H1 (cell line): ENCODE data around the gene PYCARD. TPM values are rescaled to one million over a fixed set of nuclear protein-coding genes. Genes with fewer than 3 reads are reported as not detected.

ENCODE experiments used
- CTCF ChIA-PET: fragments of 300-600 bp; sonication (Branson Sonifier 250); formaldehyde crosslinking; loops from one replicate; lab custom pipeline; 2021; ENCODE audit not compliant: partially characterized antibody; lab: Charles Lee
- POLR2A ChIA-PET: fragments of 300-600 bp; sonication (Branson Sonifier 250); formaldehyde crosslinking; loops from one replicate; lab custom pipeline; 2021; ENCODE audit warnings: inconsistent platforms; ENCODE audit not compliant: partially characterized antibody; lab: Charles Lee
- DNase-seq, 2 experiments: peaks; one replicate each; pipeline versions ENCODE4 v3.0.0 to v3.0.0-alpha.2; 2010 to 2022; ENCODE audit warnings: low spot score in 2 of 2, low read depth in 1 of 2, mixed read lengths in 1 of 2
- FAIRE-seq: peaks from 2 replicates; lab custom pipeline; 2011; peaks lifted over from hg19 to GRCh38; lab: Jason Lieb, UNC
- H2AFZ ChIP-seq: 2 replicates; pipeline ENCODE4 v1.8.1; 2012; ENCODE audit warnings: low read length, inconsistent platforms
- H2AK5ac ChIP-seq: 2 replicates; pipeline ENCODE4 v1.6.1; 2013; ENCODE audit warnings: low read depth, low read length
- H2BK120ac ChIP-seq: replicated peaks from 2 replicates; pipeline ENCODE3; 2013; ENCODE audit warnings: low read depth, low read length, inconsistent platforms
- H2BK12ac ChIP-seq: 2 replicates; pipeline ENCODE4 v1.6.1; 2013; ENCODE audit warnings: low read depth, low read length
- H2BK15ac ChIP-seq: 2 replicates; pipeline ENCODE4 v1.6.1; 2013; ENCODE audit warnings: low read length
- H2BK20ac ChIP-seq: 2 replicates; pipeline ENCODE4 v1.6.1; 2013; ENCODE audit warnings: low read length
- H2BK5ac ChIP-seq: 2 replicates; pipeline ENCODE4 v1.6.1; 2013; ENCODE audit warnings: low read depth, low read length
- H3K14ac ChIP-seq: 2 replicates; pipeline ENCODE4 v1.6.1; 2013; ENCODE audit warnings: inconsistent platforms; ENCODE audit not compliant: insufficient read length
- H3K18ac ChIP-seq: 2 replicates; pipeline ENCODE4 v1.6.1; 2013; ENCODE audit warnings: low read length; ENCODE audit errors: extremely low read depth
- H3K23ac ChIP-seq: 2 replicates; pipeline ENCODE4 v1.6.1; 2013; ENCODE audit warnings: inconsistent platforms; ENCODE audit not compliant: insufficient read length
- H3K23me2 ChIP-seq: 2 replicates; pipeline ENCODE4 v1.6.1; 2013; ENCODE audit warnings: low read depth, low read length
- H3K27ac ChIP-seq: 2 replicates; pipeline ENCODE4 v1.6.1; 2011; ENCODE audit warnings: low read depth, low read length, inconsistent platforms
- H3K27me3 ChIP-seq, 4 experiments: replicated peaks in 1 of 4; 1 replicate in 1 of 4; 2 replicates in 3 of 4; pipeline versions ENCODE4 v1.6.1 to v1.8.1; 2011 to 2013; ENCODE audit warnings: low read length in 3 of 4, mild to moderate bottlenecking in 3 of 4, inconsistent platforms in 2 of 4, mixed read lengths in 2 of 4, moderate library complexity in 1 of 4; ENCODE audit not compliant: control insufficient read depth in 3 of 4, insufficient read depth in 3 of 4; ENCODE audit errors: extremely low read depth in 1 of 4
- H3K36me3 ChIP-seq, 4 experiments: 2 replicates each; pipeline versions ENCODE4 v1.6.1 to v1.8.1; 2011 to 2013; ENCODE audit warnings: mild to moderate bottlenecking in 4 of 4, low read length in 3 of 4, moderate library complexity in 2 of 4, control low read depth in 1 of 4, inconsistent platforms in 1 of 4; ENCODE audit not compliant: insufficient read depth in 4 of 4, control insufficient read depth in 2 of 4
- H3K4ac ChIP-seq: replicated peaks from 2 replicates; pipeline ENCODE3; 2013; ENCODE audit warnings: low read length, low read depth, mixed read lengths, inconsistent platforms; ENCODE audit not compliant: insufficient read length
- H3K4me1 ChIP-seq, 4 experiments: replicated peaks in 1 of 4; 1 replicate in 1 of 4; 2 replicates in 3 of 4; pipeline versions ENCODE4 v1.6.1 to v1.8.1; 2011 to 2013; ENCODE audit warnings: low read length in 3 of 4, inconsistent platforms in 2 of 4, mixed read lengths in 1 of 4; ENCODE audit not compliant: insufficient read depth in 4 of 4, control insufficient read depth in 3 of 4
- H3K4me2 ChIP-seq, 2 experiments: 2 replicates each; pipeline versions ENCODE4 v1.6.1 to v1.8.1; 2011 to 2013; ENCODE audit warnings: low read depth in 2 of 2, low read length in 2 of 2, control low read depth in 1 of 2, inconsistent platforms in 1 of 2, mild to moderate bottlenecking in 1 of 2; ENCODE audit not compliant: insufficient read depth in 1 of 2
- H3K4me3 ChIP-seq, 4 experiments: fragments of 200-600, 300-600 bp in 1 of 4; sonication (generic), shearing (Covaris generic), sonication (Bioruptor Twin) in 1 of 4; 2 replicates each; pipeline versions ENCODE4 v1.5.1 to v1.8.1; 2011 to 2016; ENCODE audit warnings: low read length in 4 of 4, low read depth in 3 of 4, control low read depth in 2 of 4, inconsistent platforms in 2 of 4, mild to moderate bottlenecking in 2 of 4, mixed read lengths in 1 of 4, moderate library complexity in 1 of 4; ENCODE audit not compliant: insufficient read depth in 2 of 4; ENCODE audit errors: extremely low read depth in 1 of 4
- H3K56ac ChIP-seq: replicated peaks from 2 replicates; pipeline ENCODE3; 2013; ENCODE audit warnings: low read depth, mild to moderate bottlenecking, mixed read lengths, low read length, inconsistent platforms; ENCODE audit not compliant: insufficient read length
- H3K79me1 ChIP-seq: 2 replicates; pipeline ENCODE4 v1.6.1; 2013; ENCODE audit warnings: low read depth, low read length, control low read depth
- H3K79me2 ChIP-seq, 2 experiments: 2 replicates each; pipeline versions ENCODE4 v1.6.1 to v1.8.1; 2012 to 2013; ENCODE audit warnings: low read length in 2 of 2, mild to moderate bottlenecking in 2 of 2, inconsistent platforms in 1 of 2; ENCODE audit not compliant: insufficient read depth in 2 of 2, control insufficient read depth in 1 of 2
- H3K9ac ChIP-seq, 4 experiments: replicated peaks in 1 of 4; 1 replicate in 1 of 4; 2 replicates in 3 of 4; pipeline versions ENCODE4 v1.6.1 to v1.8.1; 2011 to 2013; ENCODE audit warnings: low read depth in 3 of 4, low read length in 3 of 4, control low read depth in 2 of 4, mild to moderate bottlenecking in 2 of 4, moderate library complexity in 2 of 4, inconsistent platforms in 1 of 4; ENCODE audit errors: extremely low read depth in 1 of 4
- H3K9me3 ChIP-seq, 2 experiments: 2 replicates each; pipeline versions ENCODE4 v1.6.1 to v1.8.1; 2012 to 2013; ENCODE audit warnings: mild to moderate bottlenecking in 2 of 2, moderate library complexity in 2 of 2, control low read depth in 1 of 2, inconsistent platforms in 1 of 2, low read depth in 1 of 2, low read length in 1 of 2, mixed read lengths in 1 of 2; ENCODE audit not compliant: insufficient read depth in 2 of 2
- H4K20me1 ChIP-seq, 2 experiments: replicated peaks in 1 of 2; 2 replicates each; pipeline versions ENCODE3 to v1.8.1; 2011 to 2013; ENCODE audit warnings: inconsistent platforms in 2 of 2, low read length in 2 of 2, mild to moderate bottlenecking in 1 of 2; ENCODE audit not compliant: insufficient read depth in 2 of 2, control insufficient read depth in 1 of 2
- H4K5ac ChIP-seq: 2 replicates; pipeline ENCODE4 v1.6.1; 2013; ENCODE audit warnings: low read length, low read depth, mixed read lengths, inconsistent platforms; ENCODE audit not compliant: insufficient read length
- H4K8ac ChIP-seq: 2 replicates; pipeline ENCODE4 v1.8.0; 2013; ENCODE audit warnings: mild to moderate bottlenecking, moderate library complexity, low read length, inconsistent platforms; ENCODE audit not compliant: insufficient read depth; ENCODE audit errors: extremely low read depth
- H4K91ac ChIP-seq: replicated peaks from 2 replicates; pipeline ENCODE3; 2013; ENCODE audit warnings: low read length, mixed read lengths, inconsistent platforms; ENCODE audit not compliant: insufficient read length
- WGBS, 2 experiments: shearing (Covaris generic) in 1 of 2; methylation state at CpG; one replicate each; pipeline versions ENCODE4 v1.1.6 to v1.1.7; 2013 to 2015; ENCODE audit warnings: low lambda C conversion rate in 2 of 2, mixed read lengths in 2 of 2, inconsistent platforms in 1 of 2, low coverage in 1 of 2, missing lambda C conversion rate in 1 of 2; ENCODE audit not compliant: insufficient replicate concordance in 2 of 2, insufficient coverage in 1 of 2, insufficient read length in 1 of 2; ENCODE audit errors: extremely low coverage in 1 of 2, missing lambda C conversion rate in 1 of 2; 5-methylcytosine and 5-hydroxymethylcytosine counted together
- polyA plus RNA-seq, 7 experiments: library from polyadenylated mRNA; depleted of rRNA in 3 of 7; stranded (reverse) in 5 of 7; unstranded in 2 of 7; fragments of >200 nt in 5 of 7; fragments of 200-250 nt in 2 of 7; gene quantifications; 1 replicate in 5 of 7; 2 replicates in 1 of 7; 4 replicates in 1 of 7; pipeline versions ENCODE4 v1.2.1 to v1.2.3, GENCODE V29; 2011 to 2013; ENCODE audit warnings: missing spikeins in 2 of 7, mixed read lengths in 2 of 7
- total RNA-seq: library from RNA; stranded (reverse); fragmentation: NEBNext Ultra II Directional; extraction: Animal tissue kit (Norgen Biotek cat#: 25700); gene quantifications from 2 replicates; pipeline ENCODE4 v1.2.1, GENCODE V29; 2021

Gene PYCARD
- total and polyA plus RNA-seq, 2 of the 8 experiments (the other 6 are each of a cell fraction or from before 2014, with no cell fraction given), result 29.9 to 77.9 TPM

DNA sequence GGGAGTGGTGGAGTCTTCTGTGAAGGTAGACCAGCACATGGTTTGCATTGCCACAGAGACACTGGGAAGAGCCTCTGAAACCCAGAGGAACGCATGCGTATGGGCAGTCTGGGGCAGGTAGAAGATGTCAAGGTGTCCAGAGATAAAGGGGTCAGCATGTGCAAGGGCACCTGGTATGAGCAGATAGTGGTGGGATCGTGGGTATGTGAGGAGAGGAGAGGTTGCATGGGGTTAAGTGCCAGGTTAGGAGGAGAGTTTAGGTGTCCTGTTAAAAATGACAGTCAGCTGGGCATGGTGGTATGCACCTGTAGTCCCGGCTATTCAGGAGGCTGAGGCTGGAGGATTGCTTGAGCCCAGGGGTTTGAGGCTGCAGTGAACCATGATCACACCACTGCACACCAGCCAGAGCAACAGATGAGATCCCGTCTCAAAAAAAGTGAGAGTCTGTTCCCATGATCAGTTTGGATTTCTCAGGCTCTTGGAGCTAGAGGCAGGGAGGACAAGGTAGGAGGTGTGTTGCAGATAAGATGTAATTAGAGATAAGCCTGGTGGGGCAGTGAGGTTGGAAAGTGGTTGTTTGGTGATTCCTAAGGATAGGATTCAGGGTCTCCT, 3.0 kb downstream of the PYCARD start:
- 84% methylated on average over 5 of the region's 5 CpGs; no CpG with 5 or more reads in 1 of the 2 experiments for WGBS, 2 experiments

More for the DNA sequence above, 3.0 kb downstream of the PYCARD start:
- no peak overlapping the region for H4K5ac ChIP-seq
- no peak overlapping the region for H2BK12ac ChIP-seq
- peaks cover 9% of the 10 kb centered on the region for H3K79me1 ChIP-seq
- H3K23me2 ChIP-seq, result peaks cover 15% of the 10 kb centered on the region; the same call in 1 of the 2 replicates
- H2BK20ac ChIP-seq, result no peak overlapping the region
- no peak overlapping the region for H3K23ac ChIP-seq
- H3K36me3 ChIP-seq, result peaks cover 5 to 21% (median 20%) of the 10 kb centered on the region in 4 experiments
- H3K56ac ChIP-seq, result no peak overlapping the region
- H2BK120ac ChIP-seq, result no peak overlapping the region
- H4K8ac ChIP-seq, result no peak overlapping the region
- no peak overlapping the region for H2AFZ ChIP-seq
- H3K18ac ChIP-seq, result no peak overlapping the region
- H3K14ac ChIP-seq, result no peak overlapping the region
- H3K4ac ChIP-seq, result no peak overlapping the region
- H2BK5ac ChIP-seq, result no peak overlapping the region
- no peak overlapping the region for H3K4me2 ChIP-seq
- H2BK15ac ChIP-seq, result no peak overlapping the region
- FAIRE-seq (no peak), DNase-seq (no peak)
- no peak overlapping the region for H4K91ac ChIP-seq
- 0 out of 4 replicates have a peak, but pooled peaks cover 0 to 3% of the 10 kb centered on the region in 2 experiments for H3K79me2 ChIP-seq
- peaks cover 4 to 17% of the 10 kb centered on the region in 2 experiments for H4K20me1 ChIP-seq
- H3K27ac ChIP-seq, result no peak overlapping the region
- H3K9ac ChIP-seq, result no peak overlapping the region
- H3K4me1 ChIP-seq, result peaks cover 0 to 7% (median 4%) of the 10 kb centered on the region in 4 experiments; a peak in 5 of 7 replicates
- POLR2A ChIA-PET, result interaction anchor here (2.9 to 24.0 kb wide), 5 partner anchors 2 to 133 kb away, joined by 23 to 430 read pairs (median 407); partner anchors contain the start of genes FUS, PYCARD, PYDC1 and TRIM72
- H3K27me3 ChIP-seq, result peaks cover 0 to 6% (median 3%) of the 10 kb centered on the region in 4 experiments; a peak in 3 of 7 replicates
- CTCF ChIA-PET, result interaction anchor here (2.1 to 2.2 kb wide), 3 partner anchors 134 to 251 kb away, joined by 5 to 10 read pairs (median 8); no protein-coding TSS in a partner anchor
- no peak overlapping the region for H2AK5ac ChIP-seq
- no peaks in the 10 kb centered on the region for H3K9me3 ChIP-seq
- no peak overlapping the region for H3K4me3 ChIP-seq
